DMS153 treated with DMSO at 0.1 percent for 48 hours (cell line): ENCODE results near the gene CDK5RAP3.
A peak's percentile ranks its signal among the peaks of the same experiment; 100 is the strongest.
"Not testable (repeated sequence)": the region's sequence is repeated elsewhere in the genome, so short reads cannot be mapped to it uniquely, and the experiment has no call there.

ENCODE experiments used
- DNase-seq: peaks from one replicate; lab custom pipeline; 2025; ENCODE audit not compliant: unreplicated experiment; lab: John Stamatoyannopoulos, UW

CDK5RAP3 gene

DNA sequence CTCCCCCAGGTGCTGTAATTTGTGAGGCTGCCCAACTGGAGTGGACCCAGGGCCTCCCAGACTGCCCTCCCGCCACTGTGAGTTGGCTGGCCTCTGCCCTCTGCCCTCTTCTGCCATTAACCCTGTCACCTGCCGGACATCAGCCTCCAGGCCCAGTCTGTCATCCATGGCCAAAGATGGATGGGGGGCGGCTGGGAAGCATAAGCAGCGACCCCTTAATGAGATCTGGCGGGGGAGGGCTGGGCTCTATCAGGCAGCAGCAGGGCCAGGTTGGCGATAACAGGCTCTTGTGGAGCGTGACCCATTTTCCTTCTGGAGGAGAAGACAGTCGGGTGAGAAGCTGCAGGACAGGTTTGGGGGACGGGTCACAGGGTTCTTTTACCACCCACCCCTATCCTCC is 25.3 kb downstream of the CDK5RAP3 start:
- no peak for DNase-seq

DNA sequence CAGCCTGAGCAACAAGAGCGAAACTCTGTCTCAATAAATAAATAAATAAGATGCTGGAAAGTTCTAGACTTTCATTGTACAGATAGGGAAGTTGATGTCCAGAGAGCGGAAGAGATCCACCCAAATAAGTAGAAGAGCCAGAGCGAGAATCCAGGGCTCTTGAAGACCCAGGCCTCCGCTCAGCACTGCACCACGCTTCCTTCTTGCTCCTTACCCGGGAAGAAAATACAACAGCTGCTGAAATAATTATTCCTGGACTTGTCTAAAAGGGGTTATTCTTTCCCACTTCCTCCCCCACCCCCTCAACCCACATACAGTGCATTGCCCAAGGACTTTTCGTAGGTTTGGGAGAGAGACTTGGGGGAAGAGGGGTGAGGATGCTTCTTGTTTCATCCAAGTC is 26.7 kb downstream of the CDK5RAP3 start:
- no peak for DNase-seq

DNA sequence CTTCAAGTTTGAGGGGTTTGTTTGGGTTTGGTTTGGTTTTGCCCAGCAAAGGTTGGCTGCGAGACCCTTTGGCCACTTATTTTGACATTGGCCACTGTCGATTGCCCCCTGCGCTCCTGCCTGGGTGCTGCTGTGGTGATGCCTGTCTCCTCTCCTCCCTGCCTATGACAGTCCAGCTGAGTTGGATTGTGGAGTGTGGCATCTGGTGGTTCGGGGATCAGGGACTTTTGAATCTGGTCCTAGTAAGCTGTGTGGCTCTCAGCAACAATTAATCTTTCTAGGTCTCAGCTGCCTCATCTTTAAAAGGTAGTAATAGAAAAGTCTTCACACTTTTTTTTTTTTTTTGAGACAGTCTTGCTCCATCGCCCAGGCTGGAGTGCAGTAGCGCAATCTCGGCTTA is 27.1 kb downstream of the CDK5RAP3 start:
- DNase-seq = no peak

DNA sequence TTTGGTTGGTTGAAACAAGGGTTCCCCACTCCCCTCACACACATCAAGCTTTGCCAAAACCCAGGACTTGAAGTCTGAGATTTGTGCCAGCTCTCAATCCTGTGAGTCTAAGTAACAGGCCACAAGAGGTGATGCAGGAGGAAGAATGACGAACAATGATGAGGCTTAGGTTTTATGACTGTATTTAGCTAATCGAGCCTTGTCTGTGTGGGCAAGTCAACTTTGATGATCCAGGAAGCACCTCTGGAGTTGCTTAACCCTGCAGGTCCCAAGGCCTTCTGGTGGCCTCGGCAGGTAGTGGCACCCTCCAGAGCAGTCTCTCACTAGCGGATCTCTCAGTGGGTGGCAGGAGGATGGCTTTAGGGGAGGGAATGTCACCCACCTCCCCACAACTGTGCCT is 28.7 kb downstream of the CDK5RAP3 start:
- no peak for DNase-seq

DNA sequence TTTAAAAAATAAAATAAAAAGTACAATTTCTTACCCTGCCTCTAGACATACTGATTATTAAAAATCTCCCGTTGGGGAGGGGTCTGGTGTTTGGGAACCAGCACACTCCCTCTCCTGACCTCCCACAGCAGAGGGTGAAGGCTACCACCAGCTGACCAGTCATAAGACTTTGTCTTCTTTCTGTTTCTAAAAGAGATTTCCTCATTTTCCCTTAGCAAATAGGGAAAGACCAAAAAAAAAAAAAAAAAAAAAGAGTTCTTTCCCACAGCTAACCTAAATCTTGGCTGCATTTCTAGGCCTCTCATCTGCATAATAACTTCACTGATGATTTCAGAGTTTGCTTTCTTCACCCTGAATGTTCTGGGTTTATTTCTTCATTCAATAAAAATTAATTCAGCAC is 30.3 kb downstream of the CDK5RAP3 start:
- DNase-seq = no peak

DNA sequence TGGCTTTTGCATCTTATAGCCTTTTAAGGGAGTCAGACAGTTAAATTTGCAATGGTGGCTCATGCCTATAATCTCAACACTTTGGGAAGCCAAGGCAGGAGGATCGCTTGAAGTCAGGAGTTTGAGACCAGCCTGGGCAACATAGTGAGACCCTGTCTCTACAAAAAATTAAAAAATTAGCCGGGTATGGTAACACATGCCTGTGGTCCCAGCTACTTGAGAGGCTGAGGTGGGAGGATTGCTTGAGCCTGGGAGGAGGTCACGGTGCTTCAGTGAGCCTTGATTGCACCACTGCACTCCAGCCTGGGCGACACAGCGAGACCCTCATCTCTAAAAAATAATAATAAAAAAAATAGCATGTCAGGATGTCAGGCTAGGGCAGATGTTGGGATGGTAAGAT is 30.7 kb downstream of the CDK5RAP3 start:
- not testable (repeated sequence) for DNase-seq

DNA sequence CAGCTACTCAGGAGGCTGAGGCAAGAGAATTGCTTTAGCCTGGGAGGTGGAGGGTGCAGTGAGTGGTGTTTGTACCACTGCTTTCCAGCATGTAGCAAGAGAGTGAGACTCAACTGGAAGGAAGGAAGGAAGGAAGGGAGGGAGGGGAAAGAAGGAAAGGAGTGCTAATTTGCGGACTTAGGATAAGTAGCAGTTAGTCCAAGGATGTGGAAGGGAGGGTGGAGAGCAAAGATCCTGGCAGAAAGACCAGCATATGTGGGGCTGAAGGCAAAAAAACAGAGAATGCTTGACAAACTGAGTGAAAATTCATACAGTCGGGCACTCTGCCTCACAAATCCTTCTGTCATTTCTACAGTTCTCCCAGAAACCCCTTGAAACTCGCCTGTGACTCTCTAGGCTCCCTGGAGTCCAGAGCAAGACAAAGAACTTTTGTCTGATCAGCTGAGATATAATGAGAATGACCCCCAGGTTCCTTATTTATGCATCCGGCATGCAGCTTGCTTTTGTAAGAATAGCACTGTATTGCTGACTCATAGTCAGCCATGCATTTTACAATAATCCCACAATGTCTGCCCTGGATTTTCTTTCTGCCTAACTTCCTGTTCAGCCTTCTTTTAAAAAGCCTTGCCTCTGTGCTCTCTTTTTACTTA is 31.5 kb downstream of the CDK5RAP3 start:
- DNase-seq = peak; percentile 27

DNA sequence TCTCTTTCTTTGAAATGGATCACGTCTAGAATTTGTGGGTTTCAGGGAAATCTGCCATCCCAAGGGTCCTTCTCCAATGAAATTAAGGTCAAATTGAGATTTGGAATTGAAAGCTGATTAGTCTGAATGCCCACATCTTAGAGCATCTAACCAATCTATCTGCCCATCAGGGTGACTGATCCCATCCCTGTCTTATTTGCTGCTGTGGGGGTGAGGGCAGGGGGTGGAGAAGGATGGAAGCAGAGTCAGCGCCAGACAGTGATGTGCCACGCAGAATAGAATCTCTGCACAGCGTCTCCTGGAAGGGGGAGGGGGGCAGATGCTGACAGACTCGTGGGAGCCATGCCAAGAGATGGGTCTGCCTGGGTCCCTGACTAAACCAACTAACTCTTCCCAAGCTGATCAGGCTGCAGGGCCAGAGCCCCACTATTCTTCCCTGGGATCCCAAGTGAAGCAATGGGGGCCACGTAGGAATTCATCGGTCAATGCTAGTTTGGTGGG is 32.1 kb downstream of the CDK5RAP3 start:
- no peak for DNase-seq

DNA sequence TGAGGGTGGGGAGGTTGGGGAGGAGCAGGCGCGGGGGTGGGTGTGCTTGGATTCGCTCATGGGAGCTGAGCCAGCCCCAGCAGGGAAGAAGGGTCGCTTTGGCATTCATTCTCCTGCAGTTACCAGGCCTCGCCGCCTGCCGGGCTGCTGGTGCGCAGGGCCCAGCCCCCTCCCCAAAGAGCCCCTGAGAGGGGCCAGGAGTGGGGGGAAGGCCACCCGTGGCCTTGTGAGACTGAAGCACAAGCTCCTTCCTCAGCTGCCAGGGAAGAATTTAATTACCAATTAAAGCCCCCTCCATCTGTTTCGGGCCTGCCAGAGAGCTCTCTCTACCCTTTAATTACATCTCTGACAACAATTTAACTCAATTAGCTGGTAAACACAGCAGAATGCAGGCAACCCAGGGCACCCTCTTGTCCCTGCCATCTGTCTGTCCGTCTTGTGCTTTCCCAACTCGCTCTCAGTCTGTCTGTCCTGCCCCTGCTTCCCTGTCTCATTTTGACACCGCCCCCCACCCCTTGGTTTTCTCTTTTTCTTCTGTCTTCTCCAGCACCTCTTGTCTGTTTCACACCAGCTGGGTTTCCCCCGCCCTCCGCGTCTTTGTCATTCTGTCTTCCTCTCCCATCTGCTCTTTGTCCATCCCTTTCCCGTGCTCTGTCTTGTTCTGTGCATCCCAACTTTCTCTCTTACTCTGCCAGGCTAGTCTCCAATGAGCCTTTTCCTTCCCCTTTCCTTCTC is 32.7 kb downstream of the CDK5RAP3 start:
- DNase-seq = peak; percentile 6

DNA sequence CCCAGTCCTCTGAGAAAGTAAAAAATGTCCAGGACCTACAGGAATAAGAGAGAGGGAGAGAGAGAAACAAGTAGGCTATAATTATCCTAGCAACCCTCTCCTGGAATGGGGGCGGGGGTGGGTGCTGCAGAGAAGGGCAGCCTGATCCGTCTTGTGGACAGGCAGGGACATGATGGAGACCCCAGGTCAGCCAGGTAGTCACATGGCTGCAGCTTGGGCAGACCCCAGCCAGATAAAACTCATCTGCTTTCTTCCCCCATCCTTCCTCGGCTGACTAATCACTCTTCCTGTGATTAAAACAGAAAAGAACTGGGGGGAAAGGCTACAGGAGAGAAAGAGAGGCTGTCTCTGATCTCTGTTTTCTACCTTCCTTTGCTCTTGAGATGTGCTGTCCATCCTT is 34.1 kb downstream of the CDK5RAP3 start:
- DNase-seq = no peak

DNA sequence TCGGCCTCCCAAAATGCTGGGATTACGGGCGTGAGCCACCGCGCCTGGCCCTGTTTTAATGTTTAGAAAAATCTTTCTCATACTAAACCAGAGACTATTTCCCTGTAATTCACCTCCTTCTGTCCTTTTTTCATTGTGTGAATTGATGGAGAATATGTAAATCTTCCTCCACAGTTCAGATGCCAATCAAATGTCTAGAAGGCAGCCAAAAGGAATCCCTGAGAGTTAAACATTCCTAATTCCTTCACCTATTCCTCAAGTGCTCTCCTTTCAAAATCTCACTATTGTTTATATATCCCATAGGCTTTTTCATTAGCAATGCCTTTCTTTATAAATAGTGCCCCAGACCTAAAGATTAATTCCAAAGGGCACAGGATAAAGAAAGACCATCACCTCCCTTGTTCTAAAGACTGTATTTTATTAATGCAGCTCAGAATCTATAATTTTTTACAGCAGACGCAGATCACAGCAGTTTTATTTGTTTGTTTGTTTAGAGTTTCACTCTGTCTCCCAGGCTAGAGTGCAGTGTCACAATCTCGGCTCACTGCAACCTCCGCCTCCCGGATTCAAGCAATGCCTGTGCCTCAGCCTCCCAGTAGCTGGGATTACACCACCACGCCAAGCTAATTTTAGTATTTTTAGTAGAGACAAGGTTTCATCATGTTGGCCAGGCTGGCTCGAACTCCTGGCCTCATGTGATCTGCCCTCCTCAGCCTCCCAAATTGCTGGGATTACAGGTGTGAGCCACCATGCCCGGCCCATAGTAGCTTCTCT is 36.2 kb downstream of the CDK5RAP3 start:
- DNase-seq = no peak

DNA sequence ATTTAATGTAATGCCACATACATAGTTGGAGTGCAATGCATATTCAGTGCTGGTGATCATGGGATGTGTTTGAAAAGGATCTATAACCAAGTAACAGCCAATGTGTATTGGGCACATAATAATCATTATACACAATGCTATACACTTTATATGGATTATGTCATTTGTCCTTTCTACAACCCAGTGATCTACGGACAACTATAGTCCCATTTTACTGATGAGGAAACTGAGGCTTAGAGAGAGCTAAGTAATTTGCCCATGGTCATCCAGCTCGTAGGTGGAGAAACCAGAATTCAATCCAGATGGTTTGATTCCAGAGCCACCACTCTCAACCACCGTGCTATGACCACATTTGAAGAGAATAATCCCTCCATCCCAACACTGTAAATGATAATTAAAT is 39.3 kb downstream of the CDK5RAP3 start:
- DNase-seq = no peak

DNA sequence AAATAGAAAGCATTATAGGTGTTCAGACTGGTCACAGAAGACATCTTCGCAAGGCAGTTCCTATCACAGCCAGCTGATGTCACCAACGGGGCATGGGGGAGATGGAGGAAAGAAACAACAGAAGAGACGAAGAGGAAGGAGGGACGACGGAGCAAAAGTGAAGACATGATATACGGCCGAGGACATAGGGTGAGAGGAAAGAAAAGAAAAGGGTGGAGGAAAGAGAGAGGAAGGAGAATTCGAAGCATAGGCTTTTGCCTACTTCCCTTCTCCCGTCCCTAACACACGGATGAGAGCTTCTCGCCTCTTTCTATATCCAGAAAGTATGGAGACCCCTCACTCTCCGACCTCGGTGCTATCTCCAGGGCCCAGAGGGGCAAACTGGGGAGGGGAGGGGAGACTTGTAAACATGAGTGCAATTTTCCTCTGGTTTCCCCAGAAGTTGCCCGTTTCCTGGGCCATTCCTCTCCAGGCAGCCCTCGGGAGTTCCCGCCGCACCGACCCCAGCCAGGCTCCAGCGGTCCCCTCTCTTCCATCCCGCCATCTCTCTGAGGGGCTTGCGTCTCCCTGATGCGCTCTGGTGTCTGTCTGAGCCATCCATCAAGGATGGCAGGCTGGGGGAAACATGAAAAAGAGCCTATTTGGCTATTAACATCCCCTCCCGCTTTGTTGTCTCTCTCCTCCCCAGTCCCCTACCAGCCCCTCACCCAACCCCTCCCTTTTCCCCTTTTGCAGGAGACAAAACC is 40.7 kb downstream of the CDK5RAP3 start:
- peak; percentile 20 for DNase-seq

DNA sequence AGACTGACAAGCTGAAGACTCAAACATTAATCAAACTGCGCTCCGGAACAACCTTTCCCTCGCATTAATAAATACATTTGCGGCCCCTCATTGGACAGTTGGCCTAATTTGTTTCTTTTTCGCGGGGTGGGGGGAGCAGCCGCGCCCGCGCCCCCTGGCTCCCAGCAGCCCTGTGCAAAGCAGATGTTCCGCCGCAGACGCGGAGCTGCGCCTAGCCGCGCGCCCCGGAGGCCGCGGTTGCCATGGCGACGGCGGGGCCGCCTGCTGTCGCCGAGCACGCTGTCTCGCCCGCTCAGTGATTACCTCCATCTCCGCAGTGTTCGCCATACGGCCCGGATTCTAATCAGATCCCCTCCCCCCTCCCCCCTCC is 41.2 kb downstream of the CDK5RAP3 start:
- DNase-seq = peak; percentile 45

DNA sequence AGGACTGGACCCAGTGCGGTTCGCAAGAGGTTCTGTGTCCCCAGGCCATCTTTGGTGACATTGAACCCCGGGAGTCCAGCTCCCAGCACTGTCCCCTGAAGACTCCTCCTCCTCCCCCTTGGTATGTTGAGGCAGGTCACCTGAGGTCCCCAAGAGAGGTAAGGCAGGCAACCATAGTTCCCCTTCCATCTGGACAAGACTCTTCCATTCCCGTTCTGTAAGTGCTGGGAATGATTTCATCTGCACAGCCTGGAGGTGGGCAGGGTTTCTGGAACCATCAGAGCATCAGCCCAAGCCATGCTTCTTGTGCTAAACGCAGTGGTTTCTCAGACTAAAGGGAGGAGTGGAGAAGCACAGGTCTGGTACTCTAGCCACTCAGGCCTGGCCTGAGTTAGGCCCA is 41.7 kb downstream of the CDK5RAP3 start:
- no peak for DNase-seq

DNA sequence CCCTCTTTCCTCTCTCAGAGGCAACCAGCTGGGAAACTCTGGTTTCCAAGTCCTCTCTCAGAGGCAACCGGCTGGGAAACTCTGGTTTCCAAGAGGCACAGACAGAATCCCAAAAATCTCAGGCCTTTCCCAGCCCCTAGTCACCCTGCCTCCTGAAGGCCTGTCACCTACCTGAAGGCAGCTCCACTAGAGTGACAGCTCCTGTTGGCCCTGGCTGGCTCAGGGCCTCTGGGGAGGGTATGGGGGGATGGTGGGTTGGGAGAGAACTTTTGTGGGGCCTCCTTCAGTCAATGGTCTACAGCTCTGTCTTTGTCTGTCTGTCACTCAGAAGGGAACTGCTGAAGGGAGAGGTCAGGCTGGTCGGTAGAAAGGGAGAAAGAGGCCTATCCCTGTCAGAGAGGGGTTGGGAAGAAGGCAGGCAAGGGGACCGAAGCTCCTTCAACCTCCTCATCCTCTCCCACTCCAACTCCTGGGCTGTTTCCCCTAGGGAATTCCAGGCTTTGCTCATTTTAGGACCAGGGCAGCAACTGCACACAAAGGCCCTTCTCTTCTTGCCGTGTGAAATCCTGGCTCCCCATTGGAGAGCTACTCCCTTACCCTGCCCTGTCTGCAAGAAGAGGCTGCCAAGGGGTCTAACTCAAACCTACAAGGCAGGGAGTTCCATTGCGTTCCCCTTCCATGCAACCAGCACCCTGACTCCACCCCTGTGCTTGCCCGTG is 43.1 kb downstream of the CDK5RAP3 start:
- no peak for DNase-seq

DNA sequence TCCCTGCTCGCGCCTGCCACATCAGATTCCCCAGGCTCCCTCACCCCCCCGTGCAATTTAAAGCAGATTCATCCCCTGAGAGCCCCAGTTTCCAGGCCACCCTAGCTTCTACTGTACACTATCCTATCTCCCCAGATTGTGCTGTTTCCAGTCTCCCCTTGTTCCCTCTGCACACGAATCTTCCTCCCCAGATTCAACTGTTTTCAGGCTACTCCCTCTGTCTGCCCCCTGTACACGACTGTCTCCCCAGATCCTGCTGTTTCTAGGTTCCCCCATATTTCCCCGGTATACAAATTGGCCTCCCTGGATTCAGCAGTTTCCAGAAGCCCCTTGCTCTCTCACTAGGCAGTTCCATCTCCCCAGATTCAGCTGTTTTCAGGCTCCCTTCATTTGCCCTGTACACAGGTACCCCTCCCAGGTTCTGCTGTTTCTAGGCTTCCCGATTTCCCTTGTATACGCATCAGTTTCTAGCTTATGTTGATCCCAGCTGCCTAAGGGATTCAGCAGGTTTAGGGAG is 43.7 kb downstream of the CDK5RAP3 start:
- peak; percentile 27 for DNase-seq

DNA sequence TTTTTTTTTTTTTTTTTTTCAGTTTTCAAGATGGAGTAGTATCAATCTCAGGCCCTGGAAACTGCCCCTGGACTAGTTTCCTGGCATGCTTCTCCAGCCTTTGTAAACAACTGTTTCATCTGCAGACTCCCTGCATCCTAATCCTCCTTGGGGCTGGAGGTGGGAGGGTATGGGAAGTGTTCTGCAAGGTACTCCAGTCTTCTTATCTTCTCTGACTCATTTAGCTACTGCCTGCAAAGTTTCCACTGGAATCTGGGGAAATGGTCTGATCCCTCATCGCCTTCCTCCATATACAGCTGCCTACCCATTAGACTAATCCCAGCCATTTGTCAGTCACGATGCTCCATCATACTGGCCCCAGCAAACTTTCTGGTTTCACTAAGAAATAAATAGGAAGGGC is 45.2 kb downstream of the CDK5RAP3 start:
- DNase-seq = no peak

DNA sequence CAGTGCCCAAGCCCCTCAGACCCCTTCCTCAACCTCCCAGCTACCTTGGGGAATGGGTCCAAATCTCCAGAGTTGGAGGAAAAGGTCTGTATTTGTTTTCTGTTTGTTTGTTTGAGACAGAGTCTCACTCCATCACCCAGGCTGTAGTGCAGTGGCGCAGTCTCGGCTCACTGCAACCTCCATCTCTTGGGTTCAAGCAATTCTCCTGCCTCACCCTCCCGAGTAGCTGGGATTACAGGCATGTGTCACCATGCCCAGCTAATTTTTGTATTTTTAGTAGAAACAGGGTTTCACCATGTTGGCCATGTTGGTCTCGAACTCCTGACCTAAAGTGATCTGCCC is 46.9 kb downstream of the CDK5RAP3 start:
- not testable (repeated sequence) for DNase-seq

DNA sequence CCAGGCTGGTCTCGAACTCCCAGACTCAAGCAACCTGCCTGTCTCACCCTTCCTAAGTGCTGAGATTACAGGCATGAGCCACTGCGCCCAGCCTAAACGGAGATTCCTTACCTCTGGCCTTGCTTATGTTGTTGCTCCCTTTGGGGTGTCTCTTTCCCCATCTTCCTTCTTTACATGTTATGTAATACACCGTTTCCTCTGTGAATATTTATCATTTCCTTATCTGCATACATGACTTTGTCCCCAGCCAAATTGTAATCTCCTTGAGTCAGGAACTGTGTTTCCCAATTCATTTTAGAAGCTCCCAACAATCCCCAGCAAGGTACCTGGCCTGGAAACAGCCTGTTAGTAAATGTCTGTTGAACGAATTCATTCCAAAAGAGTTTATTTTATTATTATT is 51.0 kb downstream of the CDK5RAP3 start:
- no peak for DNase-seq

DNA sequence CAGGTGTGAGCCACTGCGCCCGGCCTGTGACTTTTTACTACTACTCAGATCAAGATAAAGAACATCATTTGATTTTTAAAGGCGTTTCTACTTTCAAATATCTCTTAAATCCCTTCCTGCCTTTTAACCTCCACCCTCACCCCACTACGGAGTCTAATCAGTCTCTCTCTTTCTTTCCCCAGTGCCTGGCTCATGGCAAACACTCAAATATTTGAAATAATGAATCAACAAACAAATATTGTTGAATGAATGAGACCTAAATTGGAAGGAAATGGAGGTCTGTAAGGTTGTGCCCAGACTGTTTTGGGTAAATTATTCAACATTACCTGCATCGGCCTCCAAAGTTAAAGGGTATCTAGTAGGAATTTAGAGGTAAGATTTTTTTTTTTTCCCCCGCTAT is 52.0 kb downstream of the CDK5RAP3 start:
- DNase-seq = no peak
